Kasumi-1 (cell line): ENCODE data around the gene ZFAND2B.

Experiments
- DNase-seq, 2 experiments: peaks; one replicate each; lab custom pipeline; 2025; lab: John Stamatoyannopoulos, UW

ZFAND2B gene

GRCh38 chr2:219204425-219205164 is 2.0 kb upstream of the ZFAND2B start:
- DNase-seq: no peak

DNA sequence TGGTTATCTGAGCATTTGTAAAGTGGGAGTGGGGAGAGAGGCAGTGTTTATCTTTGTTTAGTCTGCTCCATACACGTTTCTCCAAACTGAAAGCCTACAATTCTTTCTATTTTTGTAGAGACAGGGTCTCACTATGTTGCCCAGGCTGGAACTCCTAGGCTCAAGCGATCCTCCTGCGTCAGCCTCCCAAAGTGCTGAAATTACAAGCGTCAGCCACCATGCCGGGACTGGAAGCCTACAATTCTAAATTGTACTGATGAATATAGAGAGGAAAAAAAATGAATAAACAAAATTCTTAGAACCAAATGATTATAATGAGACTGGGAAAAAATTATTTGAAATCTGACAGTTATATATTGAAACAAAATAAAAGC is 1.4 kb upstream of the ZFAND2B start:
- no peak for DNase-seq

DNA sequence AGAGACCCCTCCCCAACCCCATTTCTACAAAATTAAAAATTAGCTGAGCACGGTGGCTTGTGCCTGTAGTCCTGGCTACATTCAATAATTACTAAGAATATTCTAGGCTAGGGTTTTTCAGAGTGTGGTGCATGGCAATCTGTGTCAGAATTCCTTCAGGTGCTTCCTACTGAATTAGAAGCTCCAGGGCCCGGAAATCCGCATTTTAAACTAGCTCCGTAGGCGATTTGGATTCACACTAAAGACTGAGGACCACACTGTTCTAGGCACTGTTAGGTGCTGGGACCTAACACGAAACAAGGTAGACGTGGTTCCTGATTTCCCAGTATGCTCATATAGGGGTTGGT is 628 bp upstream of the ZFAND2B start:
- no peak for DNase-seq

DNA sequence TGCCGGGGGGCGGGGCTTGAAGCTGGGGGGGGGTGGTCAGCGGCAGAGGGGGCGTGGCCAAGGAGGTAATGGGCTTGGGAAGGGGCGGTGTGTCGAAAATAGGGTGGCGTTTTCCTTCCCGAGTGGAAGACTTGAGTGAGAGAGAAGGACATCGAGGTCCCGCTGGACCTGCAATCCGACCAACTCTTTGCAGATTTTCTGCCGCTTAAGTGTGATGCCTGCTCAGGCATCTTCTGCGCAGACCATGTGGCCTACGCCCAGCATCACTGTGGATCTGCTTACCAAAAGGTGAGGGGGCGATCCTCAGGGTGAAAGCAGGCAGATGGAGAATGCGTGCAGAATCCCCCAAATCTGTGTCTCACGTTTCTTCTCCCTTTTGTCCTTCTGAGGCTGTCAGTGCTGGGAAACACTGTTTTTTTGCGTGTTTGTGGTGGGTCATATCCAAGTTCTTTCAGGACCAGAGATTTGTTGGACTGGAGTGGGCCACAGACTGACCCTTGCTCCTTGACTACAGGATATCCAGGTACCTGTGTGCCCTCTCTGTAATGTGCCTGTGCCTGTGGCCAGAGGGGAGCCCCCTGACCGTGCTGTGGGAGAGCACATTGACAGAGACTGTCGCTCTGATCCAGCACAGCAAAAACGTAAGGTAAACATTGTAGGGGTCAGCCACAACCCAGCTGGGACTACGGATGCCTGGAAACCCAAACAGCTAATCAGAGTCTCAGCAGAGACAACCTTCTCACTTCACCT is 727 bp downstream of the ZFAND2B start:
- DNase-seq: no peak

GRCh38 chr2:219207884-219208740 is 1.5 kb downstream of the ZFAND2B start:
- no peak for DNase-seq

GRCh38 chr2:219209236-219210195 is 2.9 kb downstream of the ZFAND2B start:
- peak; percentile 56 to 65 for DNase-seq

DNA sequence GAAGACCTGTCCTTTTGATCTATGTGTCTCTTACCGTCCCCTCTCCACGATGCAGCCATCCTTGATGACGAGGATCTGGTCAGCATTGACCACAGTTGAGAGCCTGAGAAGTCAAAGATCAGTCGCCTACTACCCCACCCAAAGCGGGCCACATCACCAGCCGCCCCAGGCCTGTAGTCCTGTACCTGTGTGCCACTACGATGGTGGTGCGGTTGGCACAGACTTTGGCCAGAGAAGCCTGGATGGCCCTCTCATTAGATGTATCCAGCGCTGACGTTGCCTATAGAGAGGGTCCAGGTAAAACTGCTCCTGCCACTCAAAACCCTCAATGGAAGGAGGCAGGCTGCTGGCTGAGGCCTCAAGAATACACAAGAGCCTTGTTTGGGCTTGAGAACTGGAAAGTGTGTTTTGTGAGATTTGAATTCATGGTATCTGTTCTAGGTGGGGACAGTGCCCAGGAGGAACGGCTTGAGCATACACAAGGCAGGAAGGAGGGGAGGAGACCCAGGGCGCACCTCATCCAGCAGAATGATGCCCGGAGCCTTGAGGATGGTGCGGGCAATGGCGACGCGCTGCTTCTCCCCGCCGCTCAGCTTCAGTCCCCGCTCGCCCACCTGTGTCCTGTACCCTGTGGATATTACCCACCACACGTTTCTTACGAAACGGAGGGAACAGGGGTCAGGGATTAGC is 3.8 kb downstream of the ZFAND2B start:
- no peak for DNase-seq

DNA sequence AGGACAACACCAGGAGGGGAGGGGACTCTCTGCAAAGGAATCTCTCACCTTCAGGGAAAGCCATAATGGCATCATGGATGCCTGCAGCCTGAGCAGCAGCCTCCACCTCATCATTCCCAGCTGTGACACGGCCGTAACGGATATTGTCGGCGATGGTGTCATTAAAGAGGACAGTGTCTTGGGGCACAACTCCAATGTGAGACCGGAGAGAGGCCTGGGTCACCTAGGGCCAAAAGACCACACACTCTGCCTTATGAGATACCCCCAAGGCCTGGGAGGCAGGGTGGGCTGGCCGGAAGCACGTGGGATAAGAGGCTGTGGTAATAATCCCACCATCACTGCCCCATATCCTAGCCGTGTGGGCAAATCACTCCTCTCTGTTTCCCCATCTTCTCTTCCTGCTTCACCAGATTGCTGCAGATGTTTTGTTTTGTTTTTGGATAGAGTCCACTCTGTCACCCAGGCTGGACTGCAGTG is 4.3 kb downstream of the ZFAND2B start:
- DNase-seq: no peak

GRCh38 chr2:219213026-219213415 is 6.4 kb downstream of the ZFAND2B start:
- no peak for DNase-seq

DNA sequence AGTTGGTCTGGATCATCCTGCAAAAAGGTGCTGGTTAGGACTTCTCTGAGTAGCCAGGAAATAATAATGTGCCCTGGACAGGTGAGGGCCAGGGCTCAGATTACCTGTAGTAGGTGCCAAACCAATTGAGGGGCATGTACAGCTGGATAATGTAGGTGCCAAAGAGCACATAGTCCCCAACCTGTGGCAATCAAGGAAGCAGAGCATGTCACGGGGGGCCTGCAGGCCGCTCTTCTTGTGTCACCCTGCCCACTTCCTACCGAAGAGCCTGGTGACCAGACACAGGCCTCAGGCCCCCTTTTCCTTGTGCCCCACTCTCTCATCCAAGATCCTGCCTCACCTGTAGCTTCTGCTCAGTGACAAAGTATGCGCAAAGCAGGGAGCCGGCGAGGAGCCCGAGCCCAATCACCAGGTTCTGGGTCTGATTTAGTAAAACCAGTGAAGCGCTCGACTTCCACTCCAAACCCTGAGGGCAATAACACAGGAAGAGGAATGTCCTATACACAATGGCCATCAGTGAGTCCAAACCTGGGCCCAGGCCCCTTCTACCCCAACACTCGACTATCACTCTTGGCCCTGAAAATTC is 7.0 kb downstream of the ZFAND2B start:
- DNase-seq: no peak

DNA sequence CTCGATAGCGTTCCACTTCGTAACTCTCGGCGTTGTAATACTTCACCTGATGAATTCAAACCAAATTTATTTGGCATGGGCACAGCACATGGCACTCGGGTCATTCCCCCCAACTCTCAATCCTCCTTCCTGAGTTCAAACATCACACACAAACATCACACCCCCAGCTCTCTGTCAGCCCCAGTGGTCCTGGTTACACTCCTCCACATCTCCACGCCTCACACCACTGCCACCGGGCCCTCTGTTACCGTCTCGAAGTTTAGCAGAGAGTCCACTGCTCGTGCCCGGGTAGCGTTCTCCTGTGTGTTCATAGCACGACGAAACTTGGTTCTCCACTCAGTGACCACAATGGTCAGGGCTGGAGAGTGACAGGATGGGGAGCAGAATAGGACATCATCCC is 7.6 kb downstream of the ZFAND2B start:
- DNase-seq: no peak

DNA sequence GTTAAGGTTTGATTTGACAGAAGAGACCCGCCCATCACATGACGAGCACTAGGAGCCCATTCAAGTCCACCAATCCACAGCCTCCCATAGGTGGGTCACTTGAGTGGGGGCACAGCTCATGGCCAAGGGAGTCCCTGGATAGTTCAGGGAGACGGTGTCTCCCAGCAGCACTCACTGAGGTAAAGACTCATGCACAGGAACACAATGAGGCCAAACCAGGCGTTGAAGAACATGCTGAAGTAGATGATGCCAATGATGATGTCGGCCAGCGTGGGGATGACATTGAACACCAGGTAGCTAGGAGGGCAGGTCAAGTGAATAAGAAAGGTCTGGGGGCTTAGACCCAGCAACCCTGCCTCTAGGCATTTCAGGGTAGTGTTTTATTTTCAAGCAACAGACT is 8.2 kb downstream of the ZFAND2B start:
- DNase-seq: no peak

DNA sequence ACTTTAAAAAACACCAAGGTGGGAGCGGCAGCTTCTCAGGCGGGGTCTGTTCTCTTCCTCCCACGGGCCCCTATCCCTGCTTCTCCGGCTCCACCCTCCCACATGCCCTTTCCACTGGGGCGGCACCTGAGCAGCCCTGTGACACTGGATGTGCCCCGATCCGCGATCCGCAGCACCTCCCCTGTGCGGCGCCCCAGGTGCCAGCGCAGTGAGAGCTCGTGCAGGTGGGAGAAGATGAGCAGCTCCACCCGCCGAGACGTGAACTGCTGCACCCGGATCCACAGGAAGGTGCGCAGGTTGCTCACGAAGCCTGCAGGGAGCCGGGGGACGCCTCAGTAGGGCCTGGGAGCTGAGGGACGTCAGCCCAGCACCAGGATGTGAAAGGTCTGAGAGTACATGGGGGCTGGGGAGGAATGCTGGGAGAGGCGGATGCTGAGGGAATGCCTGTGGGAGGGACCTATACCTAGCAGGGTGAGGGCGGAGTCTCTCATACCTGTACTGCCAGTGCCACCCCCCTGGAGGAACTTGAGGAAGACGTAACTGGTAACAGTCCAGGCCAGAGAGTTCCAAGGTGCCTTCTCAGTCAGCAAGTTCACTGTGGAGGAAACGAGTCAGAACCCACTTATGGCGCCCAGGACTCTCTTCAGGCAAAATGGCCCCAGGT is 9.4 kb downstream of the ZFAND2B start:
- no peak for DNase-seq

DNA sequence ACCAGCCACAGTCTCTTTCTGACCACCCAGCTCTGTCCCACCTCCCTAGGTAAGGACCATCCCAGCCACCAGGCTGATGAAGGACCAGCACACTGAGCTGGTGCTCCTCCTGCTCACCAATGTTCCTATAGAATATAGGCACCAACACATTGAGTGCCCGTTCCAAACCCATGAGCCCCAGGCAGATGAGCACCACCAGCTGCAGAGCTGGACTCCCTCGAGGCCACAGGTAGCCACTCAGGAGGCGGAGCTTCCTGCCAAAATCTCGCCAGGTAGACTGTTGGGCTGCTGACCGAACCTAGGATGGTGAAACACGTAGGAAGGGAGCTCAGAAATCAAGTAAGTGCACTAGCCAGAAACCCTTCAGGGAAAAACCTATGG is 9.9 kb downstream of the ZFAND2B start:
- DNase-seq: no peak

GRCh38 chr2:219218217-219218731 is 11.7 kb downstream of the ZFAND2B start:
- DNase-seq: no peak

DNA sequence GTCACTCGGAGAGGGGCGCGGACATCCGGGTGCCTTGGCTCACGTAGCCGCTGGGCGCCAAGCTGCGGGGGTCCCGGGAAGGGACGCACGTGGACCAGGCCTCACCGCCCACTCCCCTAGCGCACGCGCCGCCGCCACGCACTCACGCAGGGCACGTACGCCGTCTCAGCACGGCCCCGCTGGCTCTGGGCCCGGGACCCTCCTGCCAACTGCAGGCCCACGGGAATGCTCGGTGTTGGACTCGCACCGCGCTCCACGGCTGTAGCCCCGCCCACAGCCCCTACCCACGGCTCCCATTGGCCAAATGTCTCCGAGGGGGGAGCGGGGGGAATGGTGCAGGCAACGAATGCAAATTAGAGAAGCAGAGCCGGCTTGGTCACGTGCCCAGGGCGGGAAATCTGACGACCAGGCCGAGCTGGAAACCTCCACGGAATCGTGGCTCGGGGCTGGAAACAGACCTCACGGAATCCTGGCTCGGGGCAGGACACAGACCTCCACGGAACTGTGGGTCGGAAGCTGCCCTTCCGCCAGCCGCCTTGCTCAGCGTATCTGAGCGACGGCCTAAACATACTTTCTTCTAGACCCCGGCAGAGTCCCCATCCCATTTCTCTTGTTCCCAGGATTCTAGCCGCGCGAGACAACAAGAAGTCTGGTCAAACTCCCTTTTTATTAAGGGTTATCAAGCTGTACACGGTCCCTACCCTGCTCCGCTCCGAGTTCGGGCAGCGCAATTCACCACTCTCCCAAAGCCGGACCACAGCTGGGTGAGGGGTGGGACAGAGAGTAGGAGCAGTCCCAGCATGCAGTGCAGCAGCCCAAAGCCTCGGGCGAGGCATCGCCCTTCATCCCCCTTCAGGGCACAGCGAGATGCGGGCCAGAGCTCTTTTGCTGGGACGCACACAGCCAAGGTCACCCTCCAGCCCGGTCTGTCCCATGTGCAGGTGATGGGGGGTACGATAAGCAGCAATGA is 12.4 kb downstream of the ZFAND2B start, which contains the start of gene ABCB6:
Gene ABCB6, minus strand, starts transcription at position 227 of the 970 bp plus-strand sequence. CDS start 285 bp downstream, outside the sequence.
- no peak for DNase-seq

DNA sequence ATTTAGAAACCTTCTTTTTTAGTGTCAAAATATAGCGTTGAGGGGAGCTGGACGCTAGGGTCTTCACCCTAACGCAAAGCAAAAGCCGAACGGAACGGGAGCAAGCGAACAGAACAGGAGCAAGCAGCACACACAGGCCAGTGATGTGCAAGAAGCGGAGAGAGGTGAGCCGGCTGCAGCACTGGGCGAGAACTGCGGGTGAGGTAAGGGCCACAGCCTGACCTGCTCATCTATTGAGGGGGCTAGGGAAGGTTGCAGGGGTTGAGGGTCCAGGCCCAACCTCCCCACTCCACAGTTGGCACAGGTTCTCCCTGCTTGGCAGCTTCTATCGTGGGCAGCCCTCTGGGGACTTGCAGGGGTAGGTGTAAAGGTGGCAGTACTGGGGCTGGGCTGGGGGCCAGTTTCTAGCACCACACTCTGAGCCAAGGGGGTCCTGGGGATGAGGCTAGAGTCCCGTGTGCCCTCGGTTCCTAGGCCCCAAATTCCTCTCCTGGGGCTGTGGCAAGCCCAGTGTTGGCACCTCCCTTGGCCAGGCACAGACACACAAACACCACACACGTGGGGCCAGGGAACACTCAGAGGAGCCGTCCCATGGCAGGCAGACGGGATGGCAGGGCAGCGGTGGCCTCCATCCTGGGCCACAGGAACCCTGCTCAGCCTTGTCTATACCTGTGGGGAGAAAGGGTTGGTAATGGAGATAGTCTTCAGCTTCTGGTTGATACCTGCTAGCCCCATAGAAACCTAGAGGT is 13.4 kb downstream of the ZFAND2B start:
- no peak for DNase-seq
